GM23338 (cell line): Measurements from ENCODE around the gene ACSF2. TPM values are rescaled to one million over a fixed set of nuclear protein-coding genes. Genes with fewer than 3 reads are reported as not detected.

Experiments used
- ATAC-seq: fragments of 200-7000 bp; cut with Tn5 transposase; 3 replicates; pipeline ENCODE4 v1.9.1; 2020
- DNase-seq: peaks from one replicate; pipeline ENCODE4 v3.0.0-alpha.2; 2015; ENCODE audit warnings: low spot score
- H2AFZ ChIP-seq: fragments of 200-600 bp; sonication (generic); 2 replicates; pipeline ENCODE4 v1.8.0; 2016; ENCODE audit warnings: antibody characterized with exemption, mild to moderate bottlenecking, moderate library complexity
- H3F3A ChIP-seq: fragments of 200-600 bp; sonication (generic); replicated peaks from 2 replicates; pipeline ENCODE4 v1.8.0; 2017; ENCODE audit warnings: antibody characterized with exemption, mixed run types, low read depth
- H3K27ac ChIP-seq: fragments of 200-600 bp; sonication (generic); 2 replicates; pipeline ENCODE4 v1.6.1; 2016; ENCODE audit warnings: low read depth
- H3K27me3 ChIP-seq: fragments of 200-600 bp; sonication (generic); 2 replicates; pipeline ENCODE4 v1.8.0; 2016; ENCODE audit warnings: mild to moderate bottlenecking, mixed run types, moderate library complexity; ENCODE audit not compliant: insufficient read depth
- H3K36me3 ChIP-seq: fragments of 200-600 bp; sonication (generic); 2 replicates; pipeline ENCODE4 v1.8.0; 2016; ENCODE audit warnings: mild to moderate bottlenecking; ENCODE audit not compliant: insufficient read depth
- H3K4me1 ChIP-seq: fragments of 200-600 bp; sonication (generic); 2 replicates; pipeline ENCODE4 v1.8.0; 2016; ENCODE audit warnings: mild to moderate bottlenecking, moderate library complexity; ENCODE audit not compliant: insufficient read depth
- H3K4me2 ChIP-seq: fragments of 200-600 bp; sonication (generic); 2 replicates; pipeline ENCODE4 v1.7.1; 2017; ENCODE audit warnings: mixed run types
- H3K4me3 ChIP-seq: fragments of 200-600 bp; sonication (generic); 2 replicates; pipeline ENCODE4 v1.6.1; 2016; ENCODE audit warnings: mixed run types
- H3K79me2 ChIP-seq: fragments of 200-600 bp; sonication (generic); replicated peaks from 2 replicates; pipeline ENCODE4 v1.8.0; 2017; ENCODE audit warnings: mild to moderate bottlenecking; ENCODE audit not compliant: insufficient read depth
- H3K9me2 ChIP-seq: fragments of 200-600 bp; sonication (generic); 2 replicates; pipeline ENCODE4 v1.8.0; 2017; ENCODE audit not compliant: insufficient read depth
- H4K20me1 ChIP-seq: fragments of 200-600 bp; sonication (generic); replicated peaks from 2 replicates; pipeline ENCODE4 v1.8.0; 2017; ENCODE audit warnings: mild to moderate bottlenecking; ENCODE audit not compliant: insufficient read depth
- H3K27ac Mint-ChIP-seq: 2 replicates; pipeline ENCODE4 v1.8.0; 2020; ENCODE audit warnings: inconsistent platforms, mild to moderate bottlenecking, moderate library complexity, mixed read lengths
- H3K27me3 Mint-ChIP-seq: 3 replicates; pipeline ENCODE4 v1.8.0; 2022; ENCODE audit warnings: low read depth, mild to moderate bottlenecking, moderate library complexity, mixed read lengths, inconsistent platforms; ENCODE audit not compliant: insufficient read depth, poor library complexity
- H3K36me3 Mint-ChIP-seq: 3 replicates; pipeline ENCODE4 v1.8.0; 2021; ENCODE audit warnings: low read depth, mild to moderate bottlenecking, inconsistent platforms, moderate library complexity, mixed read lengths
- H3K4me1 Mint-ChIP-seq: 3 replicates; pipeline ENCODE4 v1.8.0; 2020; ENCODE audit warnings: mild to moderate bottlenecking, inconsistent platforms, mixed read lengths
- H3K4me3 Mint-ChIP-seq: 3 replicates; pipeline ENCODE4 v1.8.0; 2021; ENCODE audit warnings: moderate library complexity, mild to moderate bottlenecking, inconsistent platforms, mixed read lengths
- H3K9me3 Mint-ChIP-seq: 3 replicates; pipeline ENCODE4 v1.8.0; 2020; ENCODE audit warnings: moderate library complexity, mild to moderate bottlenecking, inconsistent platforms, mixed read lengths
- CTCF ChIP-seq, 2 experiments: fragments of 200-600 bp in 1 of 2; sonication (generic) in 1 of 2; conservative IDR thresholded peaks; 2 replicates each; pipeline versions ENCODE4 v1.5.1 to v1.6.1; 2016 to 2017; ENCODE audit warnings: antibody characterized with exemption in 2 of 2, low read depth in 2 of 2, mild to moderate bottlenecking in 2 of 2, moderate library complexity in 1 of 2
- ZNF462 ChIP-seq: fragments of 250-450 bp; sonication (Bioruptor Pico); IDR thresholded peaks from 2 replicates; pipeline ENCODE4 v1.5.0; 2020; ENCODE audit warnings: mild to moderate bottlenecking, moderate library complexity
- polyA plus RNA-seq: library from polyadenylated mRNA; unstranded; fragments of >200 nt; fragmentation: Nextera tagmentation; extraction: Ambion mirVana; gene quantifications from 2 replicates; pipeline ENCODE4 v1.2.1, GENCODE V29; 2016
- total RNA-seq: library from RNA; depleted of rRNA; stranded (reverse); fragments of >200 nt; shearing (Covaris generic); gene quantifications from 2 replicates; pipeline ENCODE4 v1.2.3, GENCODE V29; 2014

Gene ACSF2
- total and polyA plus RNA-seq, 2 experiments from 2014 or later = 6.9 to 12.4 TPM

- Mint-ChIP-seq H3K9me3 (no peaks in the 10 kb centered on the region; the same call in 2 of the 3 replicates), H3K36me3 (no peaks in the 10 kb centered on the region; the same call in 2 of the 3 replicates), H3K27ac (no peak overlapping the region), H3K4me1 (peaks cover 17% of the 10 kb centered on the region), H3K4me3 (no peak overlapping the region), H3K27me3 (peaks cover 28% of the 10 kb centered on the region)
- Histone ChIP-seq H3F3A (0 out of 2 replicates have a peak, but pooled peaks cover 4% of the 10 kb centered on the region), H3K4me1 (peaks cover 15% of the 10 kb centered on the region; the same call in 1 of the 2 replicates), H3K27me3 (peaks cover 34% of the 10 kb centered on the region), H2AFZ (no peak overlapping the region), H3K4me2 (no peak overlapping the region), H3K9me2 (no peaks in the 10 kb centered on the region), H3K27ac (no peak overlapping the region), H3K4me3 (no peak overlapping the region), H3K36me3 (no peaks in the 10 kb centered on the region), H4K20me1 (peaks cover 7% of the 10 kb centered on the region; the same call in 1 of the 2 replicates), H3K79me2 (no peaks in the 10 kb centered on the region)
- DNase-seq (no peak), ATAC-seq (no peak)
- no peak for TF ChIP-seq ZNF462 (CRISPR knock-in tag)
- TF ChIP-seq CTCF (conservative IDR thresholded peaks at IDR 0.05; ENCODE audit: low read depth in 2 of 2) = no peak
Observed at GRCh38 chr17:50465635-50466034, 39.6 kb downstream of the ACSF2 start.
